Calu3 (cell line): ENCODE results near the gene PLCG2. TPM values are rescaled to one million over a fixed set of nuclear protein-coding genes. Genes with fewer than 3 reads are reported as not detected.

ENCODE experiments used
- BruUV-seq: library from RNA; stranded (reverse); fragments of 400-500 nt; replicated peaks from 2 replicates; lab custom pipeline; 2021; lab: Mats Ljungman, UMichigan
- CTCF ChIA-PET: fragments of 300-600 bp; sonication (Branson Sonifier 250); formaldehyde crosslinking; loops from one replicate; lab custom pipeline; 2022; ENCODE audit warnings: antibody characterized with exemption; lab: Charles Lee
- DNase-seq: peaks from one replicate; pipeline ENCODE4 v3.0.0; 2022
- H3K27ac Mint-ChIP-seq: one replicate; pipeline ENCODE4 v1.8.0; 2022; ENCODE audit warnings: mixed read lengths; ENCODE audit not compliant: unreplicated experiment
- H3K27me3 Mint-ChIP-seq: one replicate; pipeline ENCODE4 v1.8.0; 2022; ENCODE audit warnings: mixed read lengths; ENCODE audit not compliant: unreplicated experiment
- H3K36me3 Mint-ChIP-seq: one replicate; pipeline ENCODE4 v1.8.0; 2022; ENCODE audit warnings: mild to moderate bottlenecking, moderate library complexity, mixed read lengths; ENCODE audit not compliant: insufficient read depth, unreplicated experiment
- H3K4me1 Mint-ChIP-seq: one replicate; pipeline ENCODE4 v1.8.0; 2022; ENCODE audit warnings: mild to moderate bottlenecking, low read depth, mixed read lengths; ENCODE audit not compliant: unreplicated experiment
- H3K4me3 Mint-ChIP-seq: one replicate; pipeline ENCODE4 v1.8.0; 2022; ENCODE audit warnings: mild to moderate bottlenecking, low read depth, moderate library complexity, mixed read lengths; ENCODE audit not compliant: unreplicated experiment
- H3K9me3 Mint-ChIP-seq: one replicate; pipeline ENCODE4 v1.8.0; 2022; ENCODE audit warnings: low read depth, mixed read lengths; ENCODE audit not compliant: unreplicated experiment
- CTCF ChIP-seq: fragments of 200-600 bp; IDR thresholded peaks from one replicate; pipeline ENCODE4 v1.8.0; 2022; ENCODE audit warnings: antibody characterized with exemption; ENCODE audit not compliant: unreplicated experiment
- intact Hi-C: fragments of 100-400 bp; cut with micrococcal nuclease; formaldehyde crosslinking; loops from one replicate; pipeline ENCODE4 v1.10.0; 2022; ENCODE audit not compliant: unreplicated experiment
- total RNA-seq: library from RNA; stranded (reverse); gene quantifications from 2 replicates; pipeline ENCODE4 v1.2.3, GENCODE V29; 2022

PLCG2 gene
- total RNA-seq, 1 experiment from 2014 or later = 3.4 TPM

GRCh38 chr16:81803332-81803731, 24.2 kb downstream of the PLCG2 start:
- no peak overlapping the region for H3K27ac Mint-ChIP-seq
- CTCF ChIA-PET = no interaction called here
- peaks cover 65% of the 10 kb centered on the region for H3K27me3 Mint-ChIP-seq
- H3K4me3 Mint-ChIP-seq = no peak overlapping the region
- BruUV-seq = no TSS peak
- no peak for TF ChIP-seq CTCF
- no peaks in the 10 kb centered on the region for H3K4me1 Mint-ChIP-seq
- intact Hi-C loops = no loop called here
- no peaks in the 10 kb centered on the region for H3K9me3 Mint-ChIP-seq
- DNase-seq = no peak
- H3K36me3 Mint-ChIP-seq = no peaks in the 10 kb centered on the region

DNA sequence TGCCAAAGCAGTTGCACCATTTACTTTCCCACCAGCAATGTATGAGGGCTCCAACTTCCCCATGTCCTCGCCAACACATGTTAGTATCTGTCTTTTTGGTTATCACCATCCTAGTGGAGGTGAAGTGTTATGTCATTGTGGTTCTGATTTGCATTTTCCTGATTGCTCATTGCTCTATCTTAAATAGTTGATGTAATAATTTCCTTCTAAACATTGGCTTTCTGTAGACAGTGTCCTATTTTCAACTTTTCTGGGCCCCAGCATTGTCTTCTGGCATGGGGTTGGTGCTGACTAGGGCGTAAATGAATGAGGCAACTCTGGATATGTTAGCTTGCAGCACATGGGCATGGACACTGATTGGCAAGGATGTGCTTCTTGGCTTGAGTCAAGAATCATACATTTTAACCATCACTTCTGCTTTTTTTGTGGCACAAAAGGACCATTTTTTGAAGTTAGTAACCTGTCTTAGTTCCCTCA, 25.1 kb downstream of the PLCG2 start:
- intact Hi-C loops = no loop called here
- CTCF ChIA-PET = no interaction called here

GRCh38 chr16:81806696-81807095, 27.6 kb downstream of the PLCG2 start:
- no peak for DNase-seq
- intact Hi-C loops = no loop called here
- CTCF ChIA-PET = no interaction called here
- no peaks in the 10 kb centered on the region for H3K9me3 Mint-ChIP-seq
- peaks cover 76% of the 10 kb centered on the region for H3K27me3 Mint-ChIP-seq
- H3K4me3 Mint-ChIP-seq = no peak overlapping the region
- no peak overlapping the region for H3K27ac Mint-ChIP-seq
- no peaks in the 10 kb centered on the region for H3K4me1 Mint-ChIP-seq
- no TSS peak for BruUV-seq
- no peaks in the 10 kb centered on the region for H3K36me3 Mint-ChIP-seq
- TF ChIP-seq CTCF = no peak

More for the DNA sequence above, 25.1 kb downstream of the PLCG2 start:
- Mint-ChIP-seq H3K27me3 (peaks cover 57% of the 10 kb centered on the region), H3K4me3 (no peak overlapping the region), H3K9me3 (no peaks in the 10 kb centered on the region), H3K4me1 (no peaks in the 10 kb centered on the region), H3K27ac (no peak overlapping the region), H3K36me3 (no peaks in the 10 kb centered on the region)
- DNase-seq = no peak
- no TSS peak for BruUV-seq
- TF ChIP-seq CTCF = no peak

DNA sequence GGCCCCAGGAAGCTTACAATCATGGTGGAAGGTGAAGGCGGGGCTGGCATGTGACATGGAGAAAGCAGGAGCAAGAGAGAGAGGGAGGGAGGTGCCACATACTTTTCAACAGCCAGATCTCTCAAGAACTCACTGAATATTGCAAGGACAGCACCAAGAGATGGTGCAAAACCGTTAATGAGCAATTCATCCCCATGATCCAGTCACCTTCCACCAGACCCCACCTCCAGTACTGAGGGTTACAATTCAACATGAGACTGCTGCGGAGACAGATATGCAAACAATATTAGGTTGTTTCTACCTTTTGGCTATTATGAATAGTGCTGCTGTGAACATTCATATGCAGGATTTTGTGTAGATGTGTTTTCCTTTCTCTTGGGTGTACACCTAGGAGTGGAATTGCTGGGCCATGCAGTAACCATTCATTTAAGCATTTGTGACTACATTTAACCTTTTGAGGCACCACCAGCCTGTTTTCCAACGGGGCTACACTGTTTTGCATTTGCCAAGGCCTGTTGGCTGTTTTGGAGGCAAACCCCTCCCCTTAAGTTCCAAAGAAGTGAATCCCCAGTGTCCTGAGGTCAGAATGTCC, 28.8 kb downstream of the PLCG2 start:
- no peaks in the 10 kb centered on the region for H3K9me3 Mint-ChIP-seq
- H3K27ac Mint-ChIP-seq = no peak overlapping the region
- no peaks in the 10 kb centered on the region for H3K36me3 Mint-ChIP-seq
- BruUV-seq = no TSS peak
- intact Hi-C loops = no loop called here
- DNase-seq = no peak
- H3K4me1 Mint-ChIP-seq = no peaks in the 10 kb centered on the region
- no peak for TF ChIP-seq CTCF
- no peak overlapping the region for H3K4me3 Mint-ChIP-seq
- peaks cover 86% of the 10 kb centered on the region for H3K27me3 Mint-ChIP-seq
- CTCF ChIA-PET = interaction anchor here (1.5 kb wide), 2 partner anchors 28 to 45 kb away, joined by 3 read pairs; no protein-coding TSS in a partner anchor
